GM12878 (cell line): Measurements from ENCODE around the gene CFAP54. TPM values are rescaled to one million over a fixed set of nuclear protein-coding genes. Genes with fewer than 3 reads are reported as not detected.

Experiments used
- ASH2L ChIP-seq: fragments of 300-600, 200-600 bp; sonication (generic); IDR thresholded peaks from 2 replicates; pipeline ENCODE4 v1.6.1; 2017; ENCODE audit warnings: low read depth, mild to moderate bottlenecking, borderline replicate concordance
- FOXK2 ChIP-seq: fragments of 450-650 bp; IDR thresholded peaks from 2 replicates; pipeline ENCODE4 v1.6.1; 2017; ENCODE audit warnings: mild to moderate bottlenecking, moderate library complexity
- HDGF ChIP-seq: fragments of 450-650 bp; IDR thresholded peaks from 2 replicates; pipeline ENCODE4 v1.6.1; 2016; ENCODE audit warnings: antibody characterized with exemption
- IRF5 ChIP-seq: fragments of 450-650 bp; IDR thresholded peaks from 2 replicates; pipeline ENCODE4 v1.6.1; 2017; ENCODE audit warnings: borderline replicate concordance
- PAX5 ChIP-seq: IDR thresholded peaks from 2 replicates; pipeline ENCODE4 v1.6.1; 2011; ENCODE audit warnings: low read depth, low read length, borderline replicate concordance
- RBBP5 ChIP-seq: fragments of 200-600 bp; sonication (generic); conservative IDR thresholded peaks from 2 replicates; pipeline ENCODE4 v1.6.1; 2016
- WRNIP1 ChIP-seq: IDR thresholded peaks from 2 replicates; pipeline ENCODE4 v1.6.1; 2011; ENCODE audit warnings: low read depth, low read length, improper control_type of control experiment, borderline replicate concordance
- ZNF592 ChIP-seq: fragments of 450-650 bp; IDR thresholded peaks from 2 replicates; pipeline ENCODE4 v1.6.1; 2017; ENCODE audit warnings: mild to moderate bottlenecking, moderate library complexity
- ZNF622 ChIP-seq: fragments of 450-650 bp; IDR thresholded peaks from 2 replicates; pipeline ENCODE4 v1.6.1; 2017; ENCODE audit warnings: mild to moderate bottlenecking, inconsistent platforms
- polyA plus RNA-seq, 11 experiments: library from polyadenylated mRNA; depleted of rRNA in 4 of 11; unstranded in 6 of 11; stranded (reverse) in 5 of 11; fragments of >200 nt; fragmentation: Nextera tagmentation in 4 of 11; fragmentation: Illumina TruSeq in 1 of 11; extraction: Ambion mirVana in 4 of 11; extraction: Trizol in 1 of 11; gene quantifications; 1 replicate in 1 of 11; 2 replicates in 10 of 11; pipeline versions ENCODE4 v1.2.1 to v1.2.3, GENCODE V29; 2011 to 2016; ENCODE audit warnings: inconsistent platforms in 2 of 11, missing spikeins in 2 of 11, low read depth in 1 of 11
- total RNA-seq, 4 experiments: library from RNA; depleted of rRNA in 3 of 4; stranded (reverse); fragments of >200 nt in 3 of 4; fragmentation: Illumina TruSeq in 1 of 4; extraction: Trizol in 1 of 4; gene quantifications; 2 replicates each; pipeline versions ENCODE4 v1.2.1 to v1.2.3, GENCODE V29; 2013 to 2021

The CFAP54 gene
- total and polyA plus RNA-seq, 10 of the 15 experiments (the other 5 are each of a cell fraction or from before 2014, with no cell fraction given): 0.19 to 1.5 (median 0.56) TPM

GRCh38 chr12:96606134-96606533 is 116.8 kb downstream of the CFAP54 start (continued):
- TF ChIP-seq HDGF: no peak
- no peak for TF ChIP-seq ZNF592
- TF ChIP-seq PAX5: no peak
- no peak for TF ChIP-seq FOXK2
- no peak for TF ChIP-seq ZNF622
- TF ChIP-seq WRNIP1: no peak
- TF ChIP-seq ASH2L: no peak
- no peak for TF ChIP-seq IRF5
- TF ChIP-seq RBBP5: no peak
- TF ChIP-seq, all 136 proteins: peak for 0
